ENCODE results near the gene SHPK.

The SHPK gene

DNA sequence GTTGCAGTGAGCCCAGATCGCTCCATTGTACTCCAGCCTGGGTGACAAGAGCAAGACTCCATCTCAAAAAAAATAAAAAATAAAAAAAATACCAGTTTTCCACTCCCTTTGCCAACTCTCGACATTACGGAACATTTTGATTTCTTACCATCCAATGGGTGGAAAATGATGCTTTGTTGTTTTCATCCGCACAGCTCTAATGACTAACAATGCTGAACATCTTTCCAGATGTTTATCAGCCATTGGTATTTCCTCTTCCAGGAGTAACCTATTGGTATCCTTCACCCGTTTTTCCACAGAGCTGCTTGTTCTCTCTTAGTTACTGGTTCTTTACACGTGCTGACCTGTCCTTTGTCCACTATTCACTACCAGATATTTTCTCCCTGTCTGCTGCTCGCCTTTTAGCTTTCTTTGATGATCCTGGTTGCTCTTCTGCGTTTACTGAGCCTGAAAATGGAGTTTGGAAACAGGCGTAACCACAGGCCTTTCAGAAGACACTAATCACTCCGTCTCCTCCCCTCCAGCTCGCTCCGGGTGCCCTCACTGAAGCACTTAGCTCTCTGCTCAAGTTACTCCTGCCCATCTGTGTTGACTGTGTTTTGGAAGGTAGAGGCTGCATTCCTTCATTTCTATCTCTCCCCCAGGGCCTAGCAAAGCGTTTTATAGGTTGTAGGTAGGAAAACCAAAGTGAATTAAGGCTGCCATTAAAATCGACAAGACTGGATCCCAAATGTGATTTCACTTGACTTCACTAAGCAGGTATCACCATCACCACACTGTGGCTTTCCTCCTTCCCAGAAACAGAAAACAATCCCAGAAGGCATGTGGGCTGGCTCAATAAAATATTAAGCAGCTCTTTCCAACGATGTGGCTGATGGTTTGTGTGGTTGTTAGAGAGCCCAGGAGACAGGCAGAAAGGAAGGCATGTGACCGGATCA, 8.9 kb downstream of the SHPK start:
- Mint-ChIP-seq H3K4me3 (no peak overlapping the region), H3K27me3 (ENCODE audit: low read depth) (no peaks in the 10 kb centered on the region), H3K4me1 (ENCODE audit: low read depth) (no peaks in the 10 kb centered on the region), H3K27ac (no peak overlapping the region), H3K36me3 (ENCODE audit: low read depth) (peaks cover 23% of the 10 kb centered on the region), H3K9me3 (no peaks in the 10 kb centered on the region)

DNA sequence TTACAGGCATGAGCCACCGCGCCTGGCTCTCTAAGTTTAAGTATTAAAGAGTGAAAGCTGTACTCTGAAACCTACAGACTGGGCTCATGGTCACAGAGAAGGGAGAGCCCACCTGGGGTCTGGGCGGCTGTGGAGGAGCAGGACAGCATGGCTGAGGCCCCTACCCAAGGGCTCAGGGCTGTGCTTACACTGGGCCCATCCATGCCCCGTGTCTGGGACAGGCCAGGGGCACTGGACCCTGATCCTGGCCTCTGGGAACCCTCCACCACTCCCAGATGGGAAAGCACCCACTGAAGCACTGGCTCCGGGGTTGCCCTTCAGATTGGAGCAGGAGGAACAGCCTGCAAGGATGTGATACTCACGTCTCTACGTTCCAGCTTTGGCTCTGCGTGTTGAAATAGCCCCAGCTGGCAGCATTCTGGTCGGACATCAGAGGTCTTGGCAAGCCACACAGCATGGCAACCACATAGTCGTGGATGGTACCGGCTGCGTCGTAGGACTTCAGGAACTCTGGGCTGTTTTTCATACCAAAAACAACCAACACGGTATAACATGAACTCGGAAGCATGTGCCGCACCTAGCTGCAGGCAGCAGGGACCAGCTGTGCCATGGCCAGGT, 13.0 kb downstream of the SHPK start:
- no peak overlapping the region for H3K27ac Mint-ChIP-seq

GRCh38 chr17:3621146-3621720, 14.8 kb downstream of the SHPK start:
- Mint-ChIP-seq H3K27ac (no peak overlapping the region), H3K9me3 (peaks cover 4% of the 10 kb centered on the region), H3K27me3 (ENCODE audit: low read depth) (no peaks in the 10 kb centered on the region), H3K4me3 (no peak overlapping the region), H3K36me3 (ENCODE audit: low read depth) (peaks cover 42% of the 10 kb centered on the region), H3K4me1 (ENCODE audit: low read depth) (no peaks in the 10 kb centered on the region)

More for the DNA sequence above, 13.0 kb downstream of the SHPK start:
- Mint-ChIP-seq H3K27me3 (ENCODE audit: low read depth) (no peaks in the 10 kb centered on the region), H3K4me1 (ENCODE audit: low read depth) (no peaks in the 10 kb centered on the region), H3K9me3 (no peaks in the 10 kb centered on the region), H3K36me3 (ENCODE audit: low read depth) (peaks cover 34% of the 10 kb centered on the region), H3K4me3 (no peak overlapping the region)

- Mint-ChIP-seq H3K9me3 (peaks cover 4% of the 10 kb centered on the region), H3K4me3 (no peak overlapping the region), H3K36me3 (ENCODE audit: low read depth) (peaks cover 45% of the 10 kb centered on the region), H3K4me1 (ENCODE audit: low read depth) (no peaks in the 10 kb centered on the region), H3K27ac (no peak overlapping the region), H3K27me3 (ENCODE audit: low read depth) (no peaks in the 10 kb centered on the region)
Measured at GRCh38 chr17:3615160-3615870, 20.7 kb downstream of the SHPK start.

DNA sequence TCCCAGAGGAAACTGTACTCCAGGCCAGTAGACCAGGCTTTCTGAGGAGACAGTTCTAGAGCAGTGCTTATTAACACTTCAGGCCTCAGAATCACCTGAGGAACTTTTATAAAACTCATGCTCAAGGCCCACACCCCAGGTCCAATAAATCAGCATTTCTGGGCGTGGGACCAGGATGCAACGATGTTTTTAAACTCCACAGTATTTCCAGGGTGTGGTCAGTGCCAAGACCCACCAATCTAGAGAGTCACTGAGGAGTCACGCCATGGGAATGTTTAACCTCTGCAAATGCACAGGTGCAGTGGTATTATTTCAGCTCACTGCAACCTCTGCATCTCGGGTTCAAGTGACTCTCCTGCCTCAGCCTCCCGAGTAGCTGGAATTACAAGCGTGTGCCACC, 22.9 kb downstream of the SHPK start:
- Mint-ChIP-seq H3K27me3 (ENCODE audit: low read depth) (no peaks in the 10 kb centered on the region), H3K4me3 (no peak overlapping the region), H3K27ac (no peak overlapping the region), H3K36me3 (ENCODE audit: low read depth) (peaks cover 34% of the 10 kb centered on the region), H3K4me1 (ENCODE audit: low read depth) (no peaks in the 10 kb centered on the region), H3K9me3 (peaks cover 4% of the 10 kb centered on the region)

GRCh38 chr17:3610523-3610922, 25.5 kb downstream of the SHPK start:
- H3K4me1 Mint-ChIP-seq (ENCODE audit: low read depth): no peaks in the 10 kb centered on the region
- no peak overlapping the region for H3K27ac Mint-ChIP-seq
- H3K36me3 Mint-ChIP-seq (ENCODE audit: low read depth): peaks cover 14% of the 10 kb centered on the region
- H3K27me3 Mint-ChIP-seq (ENCODE audit: low read depth): no peaks in the 10 kb centered on the region
- H3K4me3 Mint-ChIP-seq: no peak overlapping the region
- H3K9me3 Mint-ChIP-seq: no peaks in the 10 kb centered on the region

DNA sequence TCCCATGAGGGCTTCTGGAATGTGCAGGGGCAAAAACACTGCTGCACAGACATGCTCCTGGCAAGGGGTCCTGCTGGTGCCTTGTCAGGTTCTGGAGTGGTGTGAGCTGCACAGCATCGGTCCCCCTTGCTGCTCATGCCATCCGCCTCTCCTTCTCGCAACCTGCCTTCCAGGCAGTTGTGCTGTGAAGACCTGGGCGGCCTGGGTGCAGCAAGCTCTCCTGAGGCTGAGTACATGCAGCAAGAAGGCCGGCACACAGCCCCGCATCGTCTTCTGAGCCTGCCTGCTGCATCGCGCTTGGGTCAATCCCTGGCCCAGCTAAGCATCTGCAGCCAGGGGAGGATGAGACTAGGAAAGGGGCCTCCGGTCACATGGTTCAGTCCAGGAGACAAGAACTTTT, 26.4 kb downstream of the SHPK start:
- Mint-ChIP-seq H3K4me1 (ENCODE audit: low read depth) (no peaks in the 10 kb centered on the region), H3K27ac (no peak overlapping the region), H3K27me3 (ENCODE audit: low read depth) (no peaks in the 10 kb centered on the region), H3K4me3 (no peak overlapping the region), H3K9me3 (no peaks in the 10 kb centered on the region), H3K36me3 (ENCODE audit: low read depth) (peaks cover 8% of the 10 kb centered on the region)

DNA sequence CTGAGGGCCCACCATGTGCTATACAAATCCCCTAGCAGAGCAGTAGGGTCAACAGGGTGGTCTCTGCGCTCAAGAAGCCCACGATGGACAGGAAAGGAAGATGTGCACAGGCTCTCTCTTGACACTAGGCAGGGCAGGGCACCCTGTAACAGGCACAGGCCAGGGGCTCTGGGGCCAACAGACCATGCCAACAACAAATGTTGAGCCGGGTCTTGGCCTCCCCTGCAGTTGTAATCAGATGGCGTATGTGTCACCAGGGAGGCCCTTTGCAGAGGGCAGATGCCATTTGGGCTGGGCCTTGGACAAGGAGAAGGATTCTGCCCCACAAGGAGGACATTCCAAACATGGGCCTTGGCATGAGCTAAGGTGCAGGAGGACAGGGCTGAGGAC, 32.2 kb downstream of the SHPK start:
- Mint-ChIP-seq H3K27ac (no peak overlapping the region), H3K4me3 (no peak overlapping the region), H3K4me1 (ENCODE audit: low read depth) (no peaks in the 10 kb centered on the region), H3K9me3 (no peaks in the 10 kb centered on the region), H3K27me3 (ENCODE audit: low read depth) (no peaks in the 10 kb centered on the region), H3K36me3 (ENCODE audit: low read depth) (peaks cover 5% of the 10 kb centered on the region)

- no peaks in the 10 kb centered on the region for H3K9me3 Mint-ChIP-seq
- no peak overlapping the region for H3K27ac Mint-ChIP-seq
- peaks cover 5% of the 10 kb centered on the region for H3K36me3 Mint-ChIP-seq (ENCODE audit: low read depth)
- H3K27me3 Mint-ChIP-seq (ENCODE audit: low read depth): no peaks in the 10 kb centered on the region
- H3K4me1 Mint-ChIP-seq (ENCODE audit: low read depth): no peaks in the 10 kb centered on the region
- no peak overlapping the region for H3K4me3 Mint-ChIP-seq
Measured at GRCh38 chr17:3603119-3603869, 32.8 kb downstream of the SHPK start.

DNA sequence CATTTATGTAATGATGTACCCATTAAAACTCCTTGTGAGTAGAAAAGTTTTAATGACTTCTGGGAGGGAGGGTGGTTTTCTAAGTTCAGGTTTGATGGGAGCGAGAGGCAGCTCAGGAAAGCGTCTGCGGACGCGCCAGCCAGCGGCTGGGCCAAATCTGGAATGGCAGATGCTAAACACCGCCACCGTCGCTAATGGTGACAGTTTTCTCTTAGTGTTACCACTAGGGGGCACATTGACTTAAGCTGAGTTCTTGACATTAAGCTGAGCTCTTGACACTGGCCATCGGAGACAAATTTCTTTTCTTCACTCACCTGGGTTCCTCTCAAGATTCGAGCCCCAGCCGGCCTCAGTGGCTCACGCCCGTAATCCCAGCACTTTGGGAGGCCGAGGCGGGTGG, 33.6 kb downstream of the SHPK start:
- no peaks in the 10 kb centered on the region for H3K4me1 Mint-ChIP-seq (ENCODE audit: low read depth)
- no peaks in the 10 kb centered on the region for H3K9me3 Mint-ChIP-seq
- peaks cover 5% of the 10 kb centered on the region for H3K36me3 Mint-ChIP-seq (ENCODE audit: low read depth)
- H3K27ac Mint-ChIP-seq: no peak overlapping the region
- H3K4me3 Mint-ChIP-seq: no peak overlapping the region
- H3K27me3 Mint-ChIP-seq (ENCODE audit: low read depth): no peaks in the 10 kb centered on the region

DNA sequence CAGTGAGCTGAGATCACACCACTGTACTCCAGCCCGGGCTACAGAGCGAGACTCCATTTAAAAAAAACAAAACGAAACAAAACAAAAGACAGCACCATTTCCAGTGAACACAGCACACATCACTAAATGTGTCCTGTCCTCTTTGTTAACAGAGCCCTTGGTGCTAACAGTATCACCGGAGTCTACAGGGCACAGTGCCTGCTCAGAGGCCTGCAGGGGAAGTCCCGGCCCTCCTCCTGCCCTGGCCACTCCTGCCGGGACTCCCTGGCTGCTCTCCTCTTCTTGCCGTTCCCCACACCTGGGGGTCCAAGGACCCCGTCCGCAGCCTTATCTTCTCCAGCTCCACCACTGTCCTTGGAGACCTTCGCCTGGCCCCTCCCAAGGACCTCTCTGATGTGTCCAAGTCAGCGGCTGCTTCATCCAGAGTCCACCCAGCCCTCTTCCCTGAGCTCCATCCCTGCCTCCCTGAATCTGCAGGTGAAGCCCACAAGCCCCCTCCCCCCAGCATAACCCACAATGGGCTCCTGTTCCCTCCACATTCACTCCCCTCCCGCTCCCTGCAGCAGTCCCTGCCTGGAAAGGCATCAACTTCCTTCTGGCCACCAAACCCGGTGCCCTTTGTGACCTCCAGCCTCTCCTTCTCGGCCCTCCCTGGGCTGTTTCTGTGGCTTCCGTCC, 35.4 kb downstream of the SHPK start:
- H3K9me3 Mint-ChIP-seq: no peaks in the 10 kb centered on the region

DNA sequence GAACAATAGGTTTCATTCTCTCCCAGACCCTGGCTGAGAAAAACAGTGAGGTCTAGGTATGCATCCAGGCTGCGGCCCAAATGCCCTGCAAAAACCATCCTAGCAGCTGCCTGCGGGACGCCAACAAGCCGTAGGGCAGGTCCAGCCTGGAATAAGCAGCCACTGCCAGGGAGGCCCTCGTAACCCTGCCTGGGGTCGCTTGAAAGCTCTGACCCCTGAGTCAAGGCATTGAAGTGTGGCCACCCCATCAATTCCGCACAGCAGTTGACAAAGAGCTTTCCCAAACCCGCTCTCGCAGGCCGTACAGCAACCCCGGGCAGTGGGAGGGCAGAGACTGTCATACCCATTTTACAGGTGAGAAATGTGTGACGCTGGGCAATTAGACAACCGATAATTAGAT, 38.0 kb downstream of the SHPK start:
- H3K4me3 Mint-ChIP-seq: no peak overlapping the region
- no peaks in the 10 kb centered on the region for H3K9me3 Mint-ChIP-seq
- H3K4me1 Mint-ChIP-seq (ENCODE audit: low read depth): no peaks in the 10 kb centered on the region
- no peaks in the 10 kb centered on the region for H3K27me3 Mint-ChIP-seq (ENCODE audit: low read depth)
- H3K36me3 Mint-ChIP-seq (ENCODE audit: low read depth): peaks cover 2% of the 10 kb centered on the region
- no peak overlapping the region for H3K27ac Mint-ChIP-seq

More for the DNA sequence above, 35.4 kb downstream of the SHPK start:
- Mint-ChIP-seq H3K36me3 (ENCODE audit: low read depth) (peaks cover 5% of the 10 kb centered on the region), H3K4me3 (no peak overlapping the region), H3K27me3 (ENCODE audit: low read depth) (no peaks in the 10 kb centered on the region), H3K27ac (no peak overlapping the region), H3K4me1 (ENCODE audit: low read depth) (no peaks in the 10 kb centered on the region)

- Mint-ChIP-seq H3K36me3 (ENCODE audit: low read depth) (no peaks in the 10 kb centered on the region), H3K27ac (no peak overlapping the region), H3K27me3 (ENCODE audit: low read depth) (no peaks in the 10 kb centered on the region), H3K4me1 (ENCODE audit: low read depth) (no peaks in the 10 kb centered on the region), H3K4me3 (no peak overlapping the region), H3K9me3 (no peaks in the 10 kb centered on the region)
Measured at GRCh38 chr17:3596804-3597464, 39.1 kb downstream of the SHPK start.

Data from T-helper 1 cell treated with Interleukin-12 subunit alpha and Interleukin-12 subunit beta and Interleukin-4 antibody, amounts not matched to agents 30 μg/mL and 1 μg/mL, for 36 hours (primary cell).